ENCODE measurements around the gene GPR15. TPM values are rescaled to one million over a fixed set of nuclear protein-coding genes. Genes with fewer than 3 reads are reported as not detected.

Gene GPR15
- total RNA-seq, 1 experiment from 2014 or later: not detected

DNA sequence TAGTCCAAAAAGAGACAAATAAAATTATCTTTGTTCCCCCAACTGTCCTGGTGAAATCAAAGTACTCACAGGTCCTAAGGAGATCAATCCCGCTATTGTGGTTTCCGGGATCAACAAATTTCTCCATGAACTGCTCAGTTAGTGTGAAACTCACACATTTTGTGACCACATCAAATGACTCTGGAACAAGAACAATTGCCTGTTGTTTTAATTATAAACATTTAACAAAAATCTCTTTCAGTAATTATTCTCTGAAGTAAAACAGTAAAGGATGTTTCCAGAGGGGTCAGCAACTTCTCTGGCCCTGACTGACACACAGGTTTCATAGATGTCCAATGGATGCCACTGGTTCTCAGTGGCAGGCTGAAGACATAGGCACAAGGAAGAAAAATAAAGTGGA lies 13.0 kb upstream of the GPR15 start:
- no peak for DNase-seq (ENCODE audit: low spot score)
- Mint-ChIP-seq H3K4me3 (no peak overlapping the region), H3K36me3 (peaks cover 46% of the 10 kb centered on the region), H3K4me1 (peaks cover 46% of the 10 kb centered on the region), H3K9me3 (no peaks in the 10 kb centered on the region), H3K27me3 (ENCODE audit: low read depth) (no peaks in the 10 kb centered on the region), H3K27ac (no peak overlapping the region)
- no peak for ATAC-seq
- no peak for TF ChIP-seq SP1 (CRISPR knock-in tag; conservative IDR thresholded peaks at IDR 0.05)
- TF ChIP-seq USF1 (CRISPR knock-in tag; IDR thresholded peaks at IDR 0.05): no peak
- TF ChIP-seq ZNF232 (CRISPR knock-in tag; IDR thresholded peaks at IDR 0.05): no peak
- TF ChIP-seq PRRX2 (CRISPR knock-in tag; IDR thresholded peaks at IDR 0.05): no peak
- no peak for TF ChIP-seq ZNF396 (CRISPR knock-in tag; IDR thresholded peaks at IDR 0.05; ENCODE audit: borderline replicate concordance)
- TF ChIP-seq GRHL2 (CRISPR knock-in tag; IDR thresholded peaks at IDR 0.05; ENCODE audit: insufficient replicate concordance, severe bottlenecking): no peak
- no peak for TF ChIP-seq NR1H2 (CRISPR knock-in tag; IDR thresholded peaks at IDR 0.05)
- TF ChIP-seq ARID4B (CRISPR knock-in tag; IDR thresholded peaks at IDR 0.05; ENCODE audit: borderline replicate concordance): no peak
- TF ChIP-seq FOXJ3 (CRISPR knock-in tag; IDR thresholded peaks at IDR 0.05; ENCODE audit: borderline replicate concordance): no peak
- no peak for TF ChIP-seq FOXK1 (CRISPR knock-in tag; IDR thresholded peaks at IDR 0.05)
- TF ChIP-seq, protein P1, sequence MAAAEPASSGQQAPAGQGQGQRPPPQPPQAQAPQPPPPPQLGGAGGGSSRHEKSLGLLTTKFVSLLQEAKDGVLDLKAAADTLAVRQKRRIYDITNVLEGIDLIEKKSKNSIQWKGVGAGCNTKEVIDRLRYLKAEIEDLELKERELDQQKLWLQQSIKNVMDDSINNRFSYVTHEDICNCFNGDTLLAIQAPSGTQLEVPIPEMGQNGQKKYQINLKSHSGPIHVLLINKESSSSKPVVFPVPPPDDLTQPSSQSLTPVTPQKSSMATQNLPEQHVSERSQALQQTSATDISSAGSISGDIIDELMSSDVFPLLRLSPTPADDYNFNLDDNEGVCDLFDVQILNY (CRISPR knock-in tag; IDR thresholded peaks at IDR 0.05): no peak
- no peak for TF ChIP-seq USF2 (CRISPR knock-in tag; IDR thresholded peaks at IDR 0.05)
- no peak for TF ChIP-seq ATF6 (CRISPR knock-in tag; IDR thresholded peaks at IDR 0.05)
- TF ChIP-seq NFYB (CRISPR knock-in tag; conservative IDR thresholded peaks at IDR 0.05; ENCODE audit: low read depth): no peak
- CTCF ChIA-PET: no interaction called here
- POLR2A ChIA-PET: no interaction called here

GRCh38 chr3:98519351-98519750 lies 12.4 kb upstream of the GPR15 start:
- Mint-ChIP-seq H3K36me3 (peaks cover 46% of the 10 kb centered on the region), H3K27ac (peak overlapping the region; percentile 24; the same call in 1 of the 2 replicates), H3K27me3 (ENCODE audit: low read depth) (no peaks in the 10 kb centered on the region), H3K9me3 (no peaks in the 10 kb centered on the region), H3K4me3 (no peak overlapping the region), H3K4me1 (peaks cover 46% of the 10 kb centered on the region)
- DNase-seq (ENCODE audit: low spot score) (no peak), ATAC-seq (no peak)
- ChIA-PET POLR2A (no interaction called here), CTCF (no interaction called here)
- TF ChIP-seq ELF4 (CRISPR knock-in tag; IDR thresholded peaks at IDR 0.05; ENCODE audit: low read depth) (no peak), NFYB (CRISPR knock-in tag; conservative IDR thresholded peaks at IDR 0.05; ENCODE audit: low read depth) (no peak), ZNF121 (CRISPR knock-in tag; IDR thresholded peaks at IDR 0.05) (no peak), ZNF416 (CRISPR knock-in tag; IDR thresholded peaks at IDR 0.05) (no peak), NFE2L1 (CRISPR knock-in tag; IDR thresholded peaks at IDR 0.05) (no peak), ARID4B (CRISPR knock-in tag; IDR thresholded peaks at IDR 0.05; ENCODE audit: borderline replicate concordance) (no peak), ATF6 (CRISPR knock-in tag; IDR thresholded peaks at IDR 0.05) (no peak)

Measured in WTC11 (cell line).